GDM1 (cell line): Measurements from ENCODE around the gene CFAP77.

Source experiments
- DNase-seq: peaks from one replicate; lab custom pipeline; 2025; lab: John Stamatoyannopoulos, UW

CFAP77 gene

DNA sequence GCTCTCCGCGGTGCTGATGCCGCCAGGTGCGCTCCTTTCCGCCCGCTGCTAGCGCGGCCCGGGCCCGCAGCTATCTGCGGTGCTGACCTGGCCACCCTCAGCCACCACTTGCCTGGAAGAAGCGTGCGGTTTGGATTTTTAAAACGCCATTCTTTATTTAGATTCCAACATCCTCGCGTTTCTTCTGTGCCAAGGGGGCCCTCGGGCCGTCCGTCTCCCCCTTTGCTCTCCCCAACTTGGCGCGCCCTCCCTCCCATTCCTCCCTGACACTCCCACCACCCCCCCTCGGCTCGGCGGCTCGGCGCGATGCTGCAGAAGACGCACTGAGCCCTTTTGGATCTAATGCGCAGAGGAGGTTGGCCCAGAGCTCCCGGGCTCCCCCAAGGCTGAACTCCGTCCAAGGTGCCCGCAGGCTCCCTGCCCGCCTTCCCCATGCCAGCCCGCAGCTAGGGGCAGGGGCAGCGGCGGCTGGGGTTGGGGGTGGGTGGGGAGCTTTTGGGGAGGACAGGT is 172.3 kb downstream of the CFAP77 start, which contains the start of gene BARHL1:
Gene BARHL1, plus strand, starts transcription at position 331 of the 510 bp plus-strand sequence. CDS start 192 bp downstream, outside the sequence.
- DNase-seq = no peak

- no peak for DNase-seq
Observed at GRCh38 chr9:132582786-132583583, 173.0 kb downstream of the CFAP77 start.

DNA sequence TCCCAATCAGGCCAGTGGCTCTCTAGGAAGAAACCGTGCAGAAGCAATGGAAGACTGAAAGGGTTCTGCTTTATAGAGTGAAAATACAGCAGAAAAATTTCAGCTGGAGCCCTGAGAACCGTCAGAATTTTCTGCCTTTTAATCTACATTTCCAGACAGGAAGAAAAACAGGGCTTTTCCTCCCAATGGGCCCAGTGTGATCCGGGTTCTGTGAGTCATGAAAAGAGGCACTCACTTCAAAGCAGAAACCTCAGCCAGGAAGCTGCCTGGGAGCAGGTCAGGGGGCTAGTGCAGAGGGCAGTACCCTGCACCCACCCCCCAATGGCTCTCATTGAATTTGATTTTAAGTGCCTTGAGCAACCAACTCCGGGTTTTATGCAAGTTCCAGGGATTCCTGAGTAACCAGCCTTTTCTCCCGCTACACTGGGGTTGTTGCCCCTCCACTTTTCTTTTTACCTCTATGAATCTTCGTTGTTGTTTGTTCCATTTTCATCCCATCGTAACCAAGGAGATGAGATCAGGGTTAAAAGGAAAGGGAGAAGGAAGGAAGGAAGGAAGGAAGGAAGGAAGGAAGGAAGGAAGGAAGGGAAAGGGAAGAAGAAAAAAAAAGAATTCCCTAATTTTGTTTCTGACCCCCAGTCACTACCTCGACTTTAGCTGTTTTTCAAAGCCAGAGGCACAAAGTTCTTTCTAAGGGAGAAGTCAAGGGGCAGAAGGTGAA is 173.7 kb downstream of the CFAP77 start:
- no peak for DNase-seq

DNA sequence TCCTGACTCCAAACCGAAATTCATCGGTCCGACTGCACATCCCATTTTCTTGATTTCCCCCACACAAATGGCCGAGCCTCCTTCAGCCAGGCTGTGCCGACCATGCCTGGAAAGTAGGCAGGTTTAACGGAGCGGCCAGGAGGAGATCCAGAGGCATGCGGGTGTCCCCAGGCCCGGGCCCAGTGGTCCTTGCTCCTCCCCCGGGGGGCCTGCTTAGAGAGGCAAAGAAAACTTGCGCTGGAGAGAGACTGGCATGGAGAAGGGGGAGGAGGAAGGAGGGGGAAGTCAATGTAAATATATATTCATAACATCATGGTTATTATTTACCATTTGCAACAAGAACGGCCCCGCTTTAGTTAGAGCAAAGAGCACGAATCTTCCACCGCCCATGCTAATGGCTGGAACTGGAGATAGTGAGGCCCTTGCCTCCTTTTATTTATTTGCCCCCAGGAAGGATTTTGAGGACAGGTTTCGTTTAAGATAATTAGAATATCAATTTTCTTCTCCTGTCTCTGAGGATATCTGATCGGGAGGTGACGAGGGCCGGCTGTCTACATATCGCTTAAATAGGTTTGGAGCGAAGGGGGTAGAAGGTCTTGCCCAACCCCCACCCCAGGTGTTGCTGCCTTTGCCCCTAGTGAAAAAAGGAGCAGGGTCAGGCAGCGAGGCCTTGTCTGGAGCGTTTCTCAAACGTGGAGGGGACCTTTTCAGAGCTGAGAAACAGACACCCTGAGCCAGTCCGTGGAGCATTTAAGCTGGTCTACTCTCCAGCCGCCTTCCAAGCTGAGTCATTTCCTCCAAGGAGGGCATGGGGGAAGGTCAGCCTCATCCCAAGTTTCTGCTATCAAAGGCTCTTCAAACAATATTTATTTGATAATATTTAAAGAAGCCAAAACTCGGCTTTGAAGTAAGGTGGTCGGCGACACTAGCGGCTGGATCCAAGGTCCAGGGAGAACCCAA is 174.9 kb downstream of the CFAP77 start:
- no peak for DNase-seq

DNA sequence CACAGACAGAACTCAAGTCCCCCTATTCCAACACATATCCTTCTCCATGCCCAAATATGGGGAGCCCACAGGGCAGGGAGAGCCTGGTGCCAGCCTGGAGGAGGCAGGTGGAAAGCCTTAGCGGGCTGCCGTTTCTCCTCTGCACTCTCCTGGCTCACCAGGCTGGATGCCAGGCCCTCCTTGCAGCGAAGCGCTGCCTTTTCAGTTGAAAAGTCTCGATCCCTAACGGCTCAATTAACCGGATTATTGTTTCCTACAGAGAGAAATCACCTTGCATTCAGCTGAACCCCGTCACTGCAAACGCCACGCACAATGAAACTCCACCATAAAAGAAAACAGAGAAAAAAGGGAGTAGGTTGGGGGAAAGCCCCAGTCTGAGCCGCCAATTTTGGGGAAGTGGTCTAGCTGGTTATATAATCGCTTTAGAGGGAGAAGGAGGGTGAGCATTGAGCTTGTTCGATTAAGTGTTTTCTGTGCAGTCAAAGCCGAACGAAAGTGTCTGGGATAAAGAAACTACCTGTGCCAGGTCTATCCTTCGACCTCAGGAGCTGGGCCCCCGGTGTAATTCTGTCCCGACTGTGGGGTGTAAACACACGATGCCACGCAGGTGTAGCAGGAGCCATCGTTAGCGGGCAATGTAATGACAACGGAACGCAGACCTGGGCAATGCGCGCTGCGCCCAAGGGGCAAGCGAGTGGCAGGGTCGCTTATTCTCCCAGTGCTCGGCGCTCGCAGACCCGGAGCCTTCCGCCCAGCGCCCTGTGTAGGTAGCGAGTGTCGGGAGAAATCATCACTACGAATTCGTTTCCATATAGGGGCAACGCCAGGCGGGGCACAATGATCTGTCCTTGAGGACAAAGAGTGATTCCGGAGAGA is 176.2 kb downstream of the CFAP77 start:
- no peak for DNase-seq

GRCh38 chr9:132586830-132587591 is 177.0 kb downstream of the CFAP77 start:
- DNase-seq = no peak

DNA sequence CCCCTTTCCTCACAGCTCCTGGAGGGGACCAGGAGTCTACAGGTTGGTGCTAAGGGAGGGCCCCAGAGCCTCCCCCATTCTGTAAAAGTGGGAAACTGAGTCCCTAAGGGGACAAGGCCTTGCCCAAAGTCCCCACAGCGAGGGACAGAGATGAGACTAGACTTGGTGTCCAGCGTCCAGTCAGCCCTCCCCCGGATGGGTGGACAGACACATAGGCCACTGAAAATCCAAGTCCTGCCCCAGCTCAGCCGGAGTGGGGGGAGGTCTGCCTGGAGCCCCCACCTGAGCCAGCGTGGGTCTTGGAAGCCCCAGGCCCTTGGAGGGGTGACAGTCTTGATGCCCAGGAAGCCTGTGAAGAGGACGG is 177.6 kb downstream of the CFAP77 start:
- DNase-seq = no peak

DNA sequence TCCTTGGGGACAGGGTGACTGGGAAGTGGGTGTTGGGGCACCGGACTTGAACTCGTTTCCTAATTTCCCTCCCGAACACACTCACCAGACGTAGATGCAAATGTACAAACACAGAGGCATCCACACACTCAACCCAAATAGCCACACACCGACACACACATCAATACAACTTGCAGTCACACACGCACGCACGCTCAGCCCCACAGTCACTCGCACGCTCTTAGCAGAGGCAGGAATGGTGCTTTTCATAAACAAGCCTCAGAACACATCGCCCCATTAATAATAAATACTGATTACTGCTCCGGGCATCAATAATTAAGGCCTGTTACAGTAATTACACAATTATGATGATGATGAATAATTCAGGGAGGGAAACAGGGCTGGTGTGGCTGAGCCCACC is 178.1 kb downstream of the CFAP77 start:
- DNase-seq = no peak

DNA sequence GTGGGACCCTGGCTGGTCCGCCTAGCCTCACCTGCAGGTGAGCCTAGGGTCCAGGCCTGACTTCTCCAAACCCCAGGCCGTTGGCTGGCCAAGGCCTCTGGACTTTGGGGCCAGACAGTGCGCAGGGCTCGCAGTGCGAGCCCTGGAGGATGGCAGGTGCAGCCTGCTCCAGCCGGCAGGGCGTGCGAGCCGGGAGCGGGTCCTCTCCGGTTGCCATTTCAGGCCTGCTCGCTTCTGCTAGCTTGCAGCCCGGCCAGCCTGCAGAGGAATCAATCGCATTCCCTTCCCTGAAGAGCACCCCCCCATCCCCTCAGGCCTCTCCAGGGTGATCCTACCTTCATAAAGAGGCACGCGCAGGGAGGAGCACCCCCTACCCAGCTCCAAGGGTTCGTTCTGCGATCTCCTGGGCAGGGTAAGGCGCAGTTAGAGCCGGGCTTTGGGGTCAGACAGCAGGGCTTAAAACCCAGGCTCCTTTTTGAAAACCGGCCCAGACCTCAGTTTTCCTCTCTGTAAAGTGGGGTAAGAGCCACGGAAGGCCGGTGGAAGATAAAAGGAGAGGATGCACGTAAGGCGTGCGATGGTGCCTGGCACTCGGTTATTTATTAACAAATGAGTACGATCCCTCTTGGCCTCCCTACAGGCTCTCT is 178.6 kb downstream of the CFAP77 start:
- DNase-seq = no peak

DNA sequence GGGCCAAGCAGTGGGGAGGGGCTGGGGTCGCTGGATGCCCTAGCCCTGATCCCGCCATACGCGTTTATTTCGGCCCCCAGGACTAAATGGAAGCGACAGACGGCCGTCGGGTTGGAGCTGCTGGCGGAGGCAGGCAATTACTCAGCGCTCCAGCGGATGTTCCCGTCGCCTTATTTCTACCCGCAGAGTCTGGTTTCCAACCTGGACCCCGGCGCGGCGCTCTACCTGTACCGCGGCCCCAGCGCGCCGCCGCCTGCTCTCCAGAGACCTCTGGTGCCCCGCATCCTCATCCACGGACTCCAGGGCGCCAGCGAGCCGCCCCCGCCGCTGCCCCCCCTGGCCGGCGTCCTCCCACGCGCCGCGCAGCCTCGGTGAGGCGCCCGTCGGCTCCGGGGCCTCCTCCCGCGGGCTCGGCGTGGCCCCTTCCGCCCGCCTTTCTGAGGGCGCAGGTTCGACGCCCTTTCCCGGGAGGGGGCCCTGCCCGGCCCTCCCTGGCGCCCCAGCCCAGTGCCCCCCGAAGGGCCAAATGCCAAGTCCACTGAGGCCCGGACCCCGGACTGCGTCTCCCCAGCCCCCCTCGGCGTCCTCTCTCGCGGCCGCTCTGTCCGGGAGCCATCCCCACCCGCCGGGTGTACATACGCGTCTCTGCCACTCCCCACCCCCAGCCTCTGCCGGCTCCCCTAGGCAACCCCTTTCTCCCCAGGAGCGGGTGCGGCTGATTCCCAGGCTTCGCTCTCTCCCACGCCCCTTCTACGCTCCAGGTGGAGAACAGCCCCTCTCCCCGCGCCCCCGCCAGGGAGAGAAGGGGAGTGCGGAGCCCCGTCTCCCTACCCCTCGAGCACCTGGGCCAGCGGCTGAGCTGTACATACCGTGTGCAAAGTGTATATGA is 179.4 kb downstream of the CFAP77 start:
- DNase-seq = no peak

GRCh38 chr9:132590037-132590317 is 180.0 kb downstream of the CFAP77 start:
- no peak for DNase-seq

DNA sequence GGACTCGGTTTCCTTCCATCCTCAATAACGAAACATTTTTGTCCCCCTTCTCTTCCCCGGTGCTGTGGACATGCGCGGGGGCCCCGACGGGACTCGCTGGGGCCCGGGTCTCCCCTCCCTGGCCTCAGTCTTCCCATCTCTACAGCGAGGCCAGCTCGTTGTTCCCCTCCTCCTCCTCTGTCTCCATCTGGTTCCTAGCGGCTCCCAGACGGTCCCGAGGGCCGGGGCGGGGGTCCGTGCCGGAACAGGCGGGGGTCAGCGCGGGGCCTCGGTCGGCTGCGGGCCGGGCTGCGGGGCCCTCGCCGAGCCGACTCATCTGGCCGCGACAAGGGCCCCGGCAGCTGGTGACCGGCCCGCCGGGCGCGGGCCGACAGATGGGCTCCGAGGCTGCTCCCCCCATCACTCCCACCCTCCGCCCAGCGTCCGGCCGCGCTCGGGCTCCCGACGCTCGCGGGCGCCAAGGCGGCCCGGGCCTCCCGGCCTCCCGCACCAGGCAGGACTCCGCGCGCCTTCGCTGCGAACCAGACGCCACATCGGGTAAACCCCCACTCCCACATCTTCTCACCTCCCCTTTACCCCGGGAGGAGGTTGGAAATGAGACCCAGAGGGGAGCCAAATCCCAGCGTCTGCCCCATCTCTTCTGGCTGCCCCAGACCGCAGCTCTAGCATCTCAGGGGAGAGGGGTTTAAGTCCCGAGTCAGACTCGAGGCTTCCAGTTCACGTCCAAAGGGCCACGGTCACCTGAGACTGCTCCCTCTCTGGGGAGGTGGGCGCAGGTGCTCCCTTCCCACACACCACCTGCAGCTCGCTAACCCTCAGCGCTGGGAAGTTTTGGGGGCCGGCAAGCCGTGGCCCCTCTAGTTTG is 180.5 kb downstream of the CFAP77 start:
- DNase-seq = no peak

- DNase-seq = no peak
Observed at GRCh38 chr9:132591244-132591643, 181.2 kb downstream of the CFAP77 start.

DNA sequence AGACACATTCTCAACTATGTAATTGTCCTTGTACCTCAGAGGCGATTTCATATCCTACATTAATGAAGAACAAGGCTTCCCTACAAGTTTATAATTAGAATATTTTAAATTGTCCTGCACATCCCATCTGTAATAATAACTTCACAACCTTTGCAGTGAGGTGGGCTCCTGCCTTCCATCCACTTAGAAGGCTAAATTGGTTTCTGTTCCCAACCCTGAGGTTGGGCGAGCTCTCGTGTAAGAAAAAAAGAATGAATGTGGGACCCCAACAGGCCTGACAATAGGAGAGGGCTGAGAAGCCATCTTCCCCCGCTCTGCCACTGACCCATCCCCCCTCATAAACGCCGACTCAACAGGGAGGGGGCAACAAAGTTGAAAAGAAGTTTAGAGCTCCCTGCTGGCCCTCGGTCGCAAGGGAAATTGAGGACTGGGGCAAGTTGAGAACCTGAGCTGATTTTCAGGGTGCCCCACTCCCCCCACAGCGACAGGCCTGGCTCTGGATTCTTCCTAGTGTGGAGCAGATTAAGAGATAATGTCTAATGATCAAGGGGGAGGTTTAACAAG is 181.8 kb downstream of the CFAP77 start:
- DNase-seq = no peak

DNA sequence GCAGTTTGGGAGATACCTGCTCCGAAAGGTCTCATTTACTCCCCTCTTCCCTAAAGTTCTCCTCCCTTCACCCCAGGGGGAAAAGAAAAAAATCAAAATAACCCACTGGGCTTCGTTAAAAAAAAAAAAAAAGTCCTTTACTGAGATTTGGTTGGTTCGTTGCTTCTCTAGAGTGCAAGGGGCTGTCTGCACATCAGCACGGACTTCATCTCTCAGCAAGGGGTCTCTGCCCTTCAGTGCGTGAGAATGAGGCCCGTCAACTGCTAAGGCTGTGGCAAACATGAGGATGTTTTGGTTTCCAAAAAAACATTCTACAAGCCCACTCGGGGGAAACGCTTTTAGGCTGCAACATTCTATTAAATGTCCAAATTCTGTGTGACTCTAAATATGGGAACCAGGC is 182.4 kb downstream of the CFAP77 start:
- no peak for DNase-seq

DNA sequence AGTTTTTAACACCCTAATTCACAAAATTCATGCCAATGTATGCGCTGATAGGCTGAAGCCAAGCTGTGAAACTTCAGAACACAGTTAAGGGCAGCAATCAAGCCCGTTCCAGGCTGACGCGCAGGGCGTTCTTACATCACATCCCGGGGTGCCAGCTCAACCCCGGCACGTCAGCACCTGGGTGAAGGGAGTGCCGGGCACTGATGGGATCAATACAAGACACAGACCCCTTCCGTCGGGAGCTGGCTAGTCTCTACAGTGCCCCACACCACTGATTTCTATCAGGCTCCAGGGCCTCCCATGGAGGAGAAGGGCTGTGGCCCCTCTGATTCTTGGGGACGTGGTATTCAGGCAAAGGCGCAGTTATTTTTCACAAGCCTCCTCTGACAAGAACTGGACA is 184.4 kb downstream of the CFAP77 start:
- DNase-seq = no peak

- no peak for DNase-seq
Observed at GRCh38 chr9:132595319-132595718, 185.3 kb downstream of the CFAP77 start.

DNA sequence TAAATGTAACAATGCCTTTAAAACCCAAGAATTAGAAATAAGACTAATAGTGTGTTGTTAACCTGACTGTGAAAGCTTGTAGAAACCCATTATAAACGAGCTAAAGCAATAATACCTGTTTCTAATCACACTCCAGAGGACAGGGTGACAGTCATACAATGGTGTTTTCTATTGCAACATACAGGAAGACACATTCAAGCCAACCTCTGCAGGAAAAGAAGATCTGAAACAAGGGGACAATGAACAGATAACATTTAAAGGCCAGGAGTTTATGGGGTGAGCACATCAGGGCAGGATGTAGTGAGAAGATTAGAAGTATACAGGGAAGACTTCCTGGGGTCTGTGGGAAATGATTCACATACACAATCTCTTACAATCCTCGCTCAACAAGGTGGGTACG is 186.2 kb downstream of the CFAP77 start:
- DNase-seq = no peak
